ENCODE results near the gene DACH1.

DACH1 gene

DNA sequence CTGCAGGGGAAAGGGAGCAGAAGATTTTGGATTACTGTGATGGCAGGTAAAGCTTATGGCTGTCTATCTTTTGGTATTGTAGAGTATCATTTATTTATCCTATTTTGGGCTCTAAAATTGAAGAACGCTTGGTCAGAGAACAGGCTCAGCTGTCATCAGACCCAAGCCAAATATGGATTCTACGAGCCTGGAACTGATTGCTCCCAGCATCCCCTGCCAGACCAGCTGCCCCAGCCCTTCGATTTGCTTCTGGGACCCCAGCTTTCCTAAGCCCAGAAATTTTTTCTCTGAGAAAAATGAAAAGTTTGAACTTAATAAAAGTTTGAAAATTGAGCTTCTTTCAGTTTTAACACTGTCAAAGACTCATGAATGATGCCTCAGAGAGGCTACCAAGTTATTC, 472.8 kb downstream of the DACH1 start:
- no peak for DNase-seq (ENCODE audit: low read depth)
